ENCODE data around the gene EML2.
"Not testable (repeated sequence)": the region's sequence is repeated elsewhere in the genome, so short reads cannot be mapped to it uniquely, and the experiment has no call there.

The EML2 gene

DNA sequence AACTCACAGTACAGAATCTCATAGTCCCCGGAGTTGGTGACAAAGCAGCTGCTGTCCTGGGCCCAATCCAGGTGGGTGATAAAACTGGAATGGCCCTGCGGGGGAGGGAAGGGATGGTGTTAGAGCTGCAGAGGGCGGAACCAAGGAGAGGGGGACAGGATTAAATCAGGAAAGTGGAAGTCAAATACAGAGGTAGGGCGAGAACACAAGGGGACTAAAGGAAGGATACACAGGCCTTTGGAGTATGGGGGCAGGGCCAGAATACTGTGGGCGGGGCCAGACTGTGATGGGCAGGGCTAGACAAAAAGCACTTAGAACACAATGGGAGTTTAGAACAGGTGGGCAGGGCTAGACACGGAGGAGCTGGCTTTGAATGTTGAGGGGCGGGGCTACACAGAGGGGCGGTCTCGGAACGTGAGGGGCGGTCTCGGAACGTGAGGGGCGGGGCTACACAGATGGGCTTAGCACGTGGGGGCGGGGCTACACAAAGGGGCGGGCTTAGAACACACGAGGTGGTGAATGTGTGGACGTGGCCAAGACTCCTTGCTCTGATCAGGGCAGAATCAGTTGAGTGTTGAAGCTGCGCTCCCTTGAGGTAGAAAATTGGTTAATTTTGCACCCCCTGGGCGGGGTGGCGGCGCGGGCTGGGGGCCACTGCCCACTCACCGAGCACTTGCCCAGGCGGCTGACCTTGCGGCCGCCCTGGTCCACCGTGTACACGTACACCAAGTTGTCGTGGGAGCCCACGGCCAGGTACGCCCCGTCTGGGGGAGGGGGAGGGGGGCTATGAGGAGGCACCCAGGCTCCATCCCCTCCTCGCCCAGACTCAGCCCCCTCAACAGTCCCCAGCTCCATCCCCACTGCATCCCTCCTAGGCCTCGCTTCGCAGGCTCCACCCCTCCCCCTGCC, 23.1 kb downstream of the EML2 start:
- DNase-seq, result no peak

DNA sequence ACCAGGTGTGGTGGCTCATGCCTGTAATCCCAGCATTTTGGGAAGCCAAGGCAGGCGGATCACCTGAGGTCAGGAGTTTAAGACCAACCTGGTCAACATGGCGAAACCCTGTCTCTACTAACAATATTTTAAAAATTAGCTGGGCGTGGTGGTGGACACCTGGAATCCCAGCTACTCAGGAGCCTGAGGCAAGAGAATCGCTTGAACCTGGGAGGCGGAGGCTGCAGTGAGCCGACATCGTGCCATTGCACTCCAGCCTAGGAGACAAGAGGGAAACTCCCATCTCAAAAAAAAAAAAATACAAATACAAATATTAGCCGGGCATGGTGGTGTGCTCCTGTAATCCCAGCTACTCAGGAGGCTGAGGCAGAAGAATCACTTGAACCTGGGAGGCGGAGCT, 24.1 kb downstream of the EML2 start:
- not testable (repeated sequence) for DNase-seq

- no peak for DNase-seq
These were observed 25.1 kb downstream of the EML2 start for GRCh38 chr19:45613926-45614725.

DNA sequence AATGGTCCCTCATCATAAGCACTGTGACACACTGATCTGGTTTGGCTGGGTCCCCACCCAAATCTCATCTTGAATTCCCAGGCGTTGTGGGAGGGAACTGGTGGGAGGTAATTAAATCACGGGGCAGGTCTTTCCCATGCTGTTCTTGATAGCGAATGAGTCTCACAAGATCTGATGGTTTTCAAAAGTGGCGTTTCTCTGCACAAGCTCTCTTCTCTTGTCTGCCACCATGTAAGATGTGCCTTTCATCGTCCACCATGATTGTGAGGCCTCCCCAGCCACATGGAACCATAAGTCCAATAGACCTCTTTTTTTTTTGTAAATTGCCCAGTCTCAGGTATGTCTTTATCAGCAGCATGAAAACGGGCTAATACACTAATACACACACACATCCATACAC, 30.2 kb downstream of the EML2 start:
- DNase-seq, result no peak

DNA sequence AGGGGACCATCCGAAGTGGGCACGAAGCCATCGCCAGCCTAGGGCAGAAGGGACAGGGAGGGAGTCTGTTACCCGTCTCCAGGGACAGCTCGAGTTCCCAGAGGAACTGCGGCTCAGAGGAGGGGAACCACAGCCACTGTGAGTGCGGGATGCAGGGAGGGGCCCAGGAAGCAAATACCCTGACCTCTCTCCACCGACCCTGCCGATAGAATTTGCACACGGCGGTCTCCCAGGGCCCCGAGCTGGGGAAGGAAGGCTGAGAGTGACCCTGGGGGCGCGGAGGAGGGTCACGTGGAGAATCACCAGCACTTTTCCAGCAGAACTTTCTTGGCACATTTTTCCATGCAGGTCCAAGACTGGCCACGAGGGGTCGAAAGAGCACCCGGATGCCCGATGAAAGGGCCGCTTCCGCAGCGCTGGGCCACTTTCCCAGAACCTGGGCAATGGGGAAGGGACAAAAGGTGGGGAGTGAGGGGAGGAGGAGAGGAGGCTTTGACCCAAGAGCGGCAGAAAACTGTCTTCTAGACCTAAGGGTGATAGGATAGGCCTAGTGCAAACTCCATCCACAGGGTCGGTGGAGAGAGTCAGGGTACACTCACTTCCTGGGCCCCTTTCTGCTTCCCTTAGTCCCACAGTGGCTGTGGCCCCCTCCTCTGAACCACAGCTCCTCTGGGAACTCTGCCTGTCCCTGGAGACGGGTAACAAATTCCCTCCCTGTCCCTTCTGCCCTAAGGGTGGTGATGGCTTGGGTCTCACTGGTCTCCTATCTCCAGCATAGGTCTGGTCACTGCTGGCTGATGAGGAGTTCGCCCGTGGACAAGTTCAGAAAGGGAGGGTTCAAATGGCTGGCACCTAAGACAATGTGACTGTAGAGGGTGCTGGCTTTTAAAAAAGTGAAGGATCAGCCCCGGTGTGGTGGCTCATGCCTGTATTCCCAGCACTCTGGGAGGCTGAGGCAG, 31.8 kb downstream of the EML2 start:
- DNase-seq, result peak in 12 of 14 donors; percentile 7 to 75 (median 53)

- peak in 1 of 14 donors; percentile 13 for DNase-seq
These were observed 37.4 kb downstream of the EML2 start, which contains the start of gene GPR4 for GRCh38 chr19:45601524-45602374. TSS of gene GPR4 (minus strand) at chr19:45602212. CDS start at chr19:45591866, 10,346 bp downstream.

- DNase-seq, result no peak
These were observed 38.1 kb downstream of the EML2 start for GRCh38 chr19:45601115-45601514.

DNA sequence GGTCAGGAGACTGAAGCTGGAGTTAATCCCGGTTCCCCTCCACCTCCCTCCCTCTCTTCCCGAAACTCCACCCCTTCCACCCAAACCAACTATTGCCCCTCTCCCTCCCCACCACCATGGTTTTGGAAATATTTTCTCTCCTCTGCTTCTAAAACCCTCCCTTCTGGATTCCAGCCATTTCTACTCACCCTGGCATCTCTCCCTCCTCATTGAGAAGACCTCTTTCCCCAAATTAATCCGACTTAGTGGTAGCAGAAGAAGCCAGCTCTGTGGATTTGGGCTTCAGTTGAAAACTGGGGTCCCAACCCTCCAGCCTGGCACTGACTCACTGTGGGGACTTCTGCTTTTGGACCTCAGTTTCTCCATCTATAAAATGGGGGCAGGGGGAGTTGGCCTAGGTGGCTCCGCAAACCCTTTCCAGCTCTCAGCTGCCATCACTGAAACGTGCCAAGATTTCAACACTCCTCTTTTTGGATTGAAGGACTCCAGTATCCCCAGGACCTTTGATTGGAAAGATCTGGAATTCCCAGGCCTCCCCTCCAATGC, 38.8 kb downstream of the EML2 start:
- DNase-seq, result no peak

- no peak for DNase-seq
These were observed 39.9 kb downstream of the EML2 start for GRCh38 chr19:45599286-45599685.

- no peak for DNase-seq
These were observed 40.8 kb downstream of the EML2 start for GRCh38 chr19:45598267-45599001.

DNA sequence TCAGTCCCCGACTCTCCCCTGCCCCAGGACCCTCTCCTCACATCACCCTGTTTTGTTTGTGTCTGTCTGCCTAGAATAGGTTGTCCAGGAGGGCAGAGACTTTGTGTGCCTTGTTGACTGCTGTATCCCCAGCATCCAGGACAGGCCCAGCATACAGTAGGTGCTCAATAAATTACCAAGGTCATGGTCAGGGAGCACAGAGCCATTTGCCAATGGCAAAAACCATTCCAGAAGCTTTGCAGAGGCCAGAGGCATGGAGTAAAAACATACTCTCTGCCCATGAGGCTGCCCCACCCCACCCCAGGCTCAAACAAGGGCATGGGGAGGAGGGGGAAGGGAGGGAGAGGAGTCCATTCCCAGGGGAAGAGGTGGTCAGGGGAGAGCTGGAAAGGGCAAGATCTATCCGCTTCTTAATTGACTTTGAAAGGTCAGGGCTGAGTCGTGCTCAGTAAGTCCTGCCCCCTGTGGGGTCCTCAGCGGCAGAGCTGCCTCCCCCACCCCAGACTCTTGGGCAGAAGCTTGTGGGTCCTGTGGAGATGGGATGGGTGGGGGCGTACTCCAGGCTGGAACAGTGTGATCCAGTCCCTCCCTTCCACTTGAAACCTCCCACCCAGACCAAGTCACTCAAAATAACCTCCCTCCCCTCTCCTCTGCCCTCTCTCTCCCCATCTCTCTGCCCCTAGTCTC, 41.6 kb downstream of the EML2 start:
- no peak for DNase-seq

DNA sequence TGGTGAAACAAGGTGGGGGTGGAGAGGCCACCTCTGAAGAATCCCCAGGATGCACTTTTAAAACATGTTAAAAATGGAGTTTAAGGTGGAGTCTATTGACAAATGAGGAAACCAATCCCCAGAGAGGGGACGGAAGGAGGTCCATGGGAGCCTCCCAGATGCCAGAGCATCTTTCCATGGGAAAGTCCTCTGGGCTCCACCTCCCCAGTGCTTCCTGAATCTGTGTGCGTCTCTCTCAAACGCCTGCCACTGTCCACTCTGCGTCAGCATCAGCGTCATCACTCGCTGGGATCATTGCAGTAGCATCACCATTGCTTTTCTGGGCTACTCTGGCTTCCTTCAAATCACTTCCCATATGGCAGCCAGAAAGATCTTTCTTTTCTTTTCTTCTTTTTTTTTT, 43.4 kb downstream of the EML2 start:
- no peak for DNase-seq

DNA sequence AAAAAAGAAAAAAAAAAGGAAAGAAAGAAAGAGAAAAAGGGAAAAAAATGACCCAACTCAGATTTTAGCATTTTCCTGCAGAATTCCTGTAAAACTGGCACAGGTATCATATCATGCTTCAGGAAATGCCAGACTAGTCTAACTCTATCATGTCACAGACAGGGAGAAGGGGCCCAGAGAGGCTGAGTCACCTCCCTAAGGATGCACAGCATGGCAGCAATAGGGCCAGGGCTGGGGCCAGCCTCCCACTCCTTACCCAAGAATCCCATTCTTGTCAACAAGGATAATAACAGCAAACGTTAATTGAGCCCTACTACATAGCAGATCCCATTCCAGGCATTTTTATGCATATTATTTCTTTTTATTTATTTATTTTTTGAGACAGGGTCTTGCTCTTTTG, 45.7 kb downstream of the EML2 start:
- DNase-seq, result no peak

DNA sequence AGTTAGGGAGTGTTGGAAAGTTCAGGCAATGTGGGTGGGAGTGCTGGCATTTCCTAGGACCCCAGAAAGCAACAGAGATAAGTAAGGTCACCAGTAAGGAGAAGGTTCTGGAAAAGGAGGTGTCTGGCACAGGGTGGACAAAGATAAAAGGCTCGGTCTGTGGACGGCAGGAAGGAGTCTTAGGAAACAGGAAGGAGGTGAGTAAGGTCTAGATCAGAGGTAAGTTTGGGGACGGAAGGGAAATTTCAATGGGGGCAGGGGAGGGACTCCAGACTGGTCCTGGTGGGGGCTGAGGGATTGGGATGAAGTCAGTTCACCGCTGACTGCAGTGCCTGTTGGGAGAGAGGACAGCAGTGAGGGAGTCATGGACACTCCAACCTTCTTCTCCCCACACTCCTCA, 46.8 kb downstream of the EML2 start:
- no peak for DNase-seq

DNA sequence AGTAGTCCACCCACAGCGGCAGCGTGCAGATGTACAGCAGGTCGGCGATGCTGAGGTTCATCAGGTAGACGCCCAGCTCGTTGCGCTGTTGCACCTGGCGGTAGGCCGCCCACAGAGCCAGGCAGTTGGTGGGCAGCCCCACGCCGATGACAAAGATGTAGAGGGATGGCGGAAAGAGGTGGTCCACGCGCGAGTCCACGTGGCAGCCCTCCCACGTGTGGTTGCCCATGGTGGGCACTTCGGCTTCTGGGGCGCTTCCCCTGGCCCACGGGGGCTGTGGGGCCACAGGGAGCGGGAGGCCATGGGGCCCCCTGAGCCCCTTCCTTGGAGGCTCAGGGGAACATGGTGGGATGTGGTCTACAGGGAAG, 47.6 kb downstream of the EML2 start:
- no peak for DNase-seq

DNA sequence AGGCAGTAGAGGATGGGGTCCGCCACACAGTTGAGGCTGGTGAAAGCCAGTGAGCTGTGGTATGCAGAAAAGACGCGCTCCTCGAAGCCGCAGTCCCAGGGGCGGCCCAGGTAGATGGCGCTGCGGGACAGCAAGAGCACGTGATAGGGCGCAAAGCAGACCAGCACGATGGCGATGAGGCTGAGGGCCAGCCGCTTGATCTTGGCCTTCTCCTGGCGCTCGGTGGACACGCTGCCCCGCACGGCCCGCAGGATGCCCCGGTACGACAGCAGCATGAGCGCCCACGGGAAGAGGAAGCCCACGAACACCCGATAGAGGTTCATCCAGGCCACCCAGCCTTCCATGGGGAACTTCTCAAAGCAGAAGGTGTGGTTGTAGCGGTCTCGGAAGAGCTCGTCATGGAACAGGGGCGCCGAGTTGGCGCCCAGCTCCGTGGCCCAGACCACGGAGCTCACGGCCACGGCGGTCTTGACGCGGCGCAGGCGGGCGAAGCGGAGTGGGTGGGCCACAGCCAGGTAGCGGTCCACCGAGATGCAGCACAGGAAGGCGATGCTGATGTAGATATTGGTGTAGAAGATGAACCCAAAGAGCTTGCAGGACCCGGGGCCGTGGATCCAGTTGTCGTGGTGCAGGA, 48.1 kb downstream of the EML2 start:
- DNase-seq, result peak in 1 of 14 donors; percentile 13

DNA sequence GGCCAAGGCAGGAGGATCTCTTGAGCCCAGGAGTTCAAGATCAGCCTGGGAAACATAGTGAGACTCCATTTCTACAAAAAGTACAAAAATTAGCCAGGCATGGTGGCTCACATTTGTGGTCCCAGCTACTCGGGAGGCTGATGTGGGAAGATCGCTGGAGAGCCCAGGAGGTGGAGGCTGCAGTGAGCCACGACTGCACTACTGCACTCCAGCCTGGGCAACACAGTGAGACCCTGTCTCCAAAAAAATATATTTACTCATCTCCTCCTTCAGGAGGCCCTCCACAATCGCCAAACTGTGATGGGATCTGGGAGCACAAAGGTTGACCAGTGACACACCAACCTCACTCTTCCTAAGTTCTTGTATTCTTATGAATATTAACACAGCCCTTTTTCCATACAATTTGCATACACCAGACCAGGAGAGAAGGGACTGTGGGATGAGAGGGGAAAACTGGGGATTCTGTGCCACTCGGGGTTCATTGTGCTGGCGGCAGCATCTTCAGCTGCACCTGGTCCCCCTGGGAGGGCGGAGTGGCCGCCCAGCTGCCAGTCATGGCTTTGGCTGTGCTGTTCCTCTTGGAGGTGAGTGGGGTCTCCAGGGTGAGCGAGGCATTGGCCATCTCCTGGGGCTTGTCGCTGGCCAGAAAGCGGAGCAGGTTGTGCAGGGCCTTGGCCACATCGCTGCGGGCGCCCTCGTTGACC, 48.7 kb downstream of the EML2 start:
- DNase-seq, result no peak

GRCh38 chr19:45589768-45590167, 49.4 kb downstream of the EML2 start:
- no peak for DNase-seq

DNA sequence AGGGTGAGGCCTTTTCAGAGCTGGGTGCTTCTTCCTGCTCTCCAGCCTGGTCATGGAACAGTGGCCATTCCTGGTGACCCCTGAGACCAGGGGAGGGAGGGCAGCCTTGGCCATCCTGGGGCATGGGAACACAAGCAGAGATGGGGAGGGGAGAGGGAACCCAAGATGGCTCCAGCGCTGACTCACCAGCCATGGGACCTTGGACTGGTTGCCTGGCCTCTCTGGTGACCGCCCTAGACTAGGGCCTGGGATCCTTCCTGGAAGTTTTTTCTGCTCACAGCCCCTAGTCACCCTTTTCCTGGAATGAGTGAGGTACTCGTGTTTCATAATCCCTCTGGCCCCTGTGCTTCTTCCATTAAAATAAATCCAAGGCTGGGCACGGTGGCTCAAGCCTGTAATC, 51.3 kb downstream of the EML2 start:
- DNase-seq, result no peak
